ENCODE results near the gene B4GALNT3.

The B4GALNT3 gene

DNA sequence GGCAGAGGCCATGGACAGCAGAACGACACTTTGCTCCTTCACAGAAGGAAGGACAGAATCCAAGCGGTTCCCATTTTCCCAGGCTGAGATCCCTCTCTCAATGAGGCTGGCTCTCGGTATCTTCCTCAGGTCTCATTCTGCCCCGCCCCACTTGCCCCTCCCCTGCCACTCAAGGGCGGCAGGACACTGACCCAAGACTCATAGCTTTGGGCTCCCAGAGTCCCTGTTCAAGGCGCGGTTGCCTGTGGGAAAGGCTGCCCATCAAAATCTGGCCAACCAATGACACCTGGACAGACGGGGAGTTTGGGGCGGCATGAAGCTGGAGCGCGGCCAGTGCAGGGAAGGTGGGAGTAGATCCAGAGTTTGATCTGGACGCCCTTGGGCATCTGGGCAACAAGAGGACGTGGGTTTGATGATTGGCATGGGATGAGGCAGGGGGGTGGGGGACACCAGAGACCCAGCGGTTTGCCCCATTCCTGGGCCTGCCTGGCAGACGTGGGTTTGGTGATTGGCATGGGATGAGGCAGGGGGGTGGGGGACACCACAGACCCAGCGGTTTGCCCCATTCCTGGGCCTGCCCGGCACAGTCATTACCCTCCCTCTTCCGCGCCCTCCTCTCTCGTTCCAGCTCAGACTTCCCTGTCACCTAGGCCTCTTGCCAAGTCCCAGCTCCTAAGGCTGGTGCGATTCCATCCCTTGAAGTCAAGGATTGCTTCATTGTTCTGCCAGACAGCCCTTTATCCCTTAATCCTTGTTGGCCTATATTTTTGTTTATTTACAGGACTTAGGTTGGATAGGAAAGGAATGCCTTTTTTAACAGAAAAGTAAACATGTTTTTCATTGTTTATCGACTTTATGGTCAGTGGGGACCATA lies 111.4 kb downstream of the B4GALNT3 start:
- TF ChIP-seq, protein P1, sequence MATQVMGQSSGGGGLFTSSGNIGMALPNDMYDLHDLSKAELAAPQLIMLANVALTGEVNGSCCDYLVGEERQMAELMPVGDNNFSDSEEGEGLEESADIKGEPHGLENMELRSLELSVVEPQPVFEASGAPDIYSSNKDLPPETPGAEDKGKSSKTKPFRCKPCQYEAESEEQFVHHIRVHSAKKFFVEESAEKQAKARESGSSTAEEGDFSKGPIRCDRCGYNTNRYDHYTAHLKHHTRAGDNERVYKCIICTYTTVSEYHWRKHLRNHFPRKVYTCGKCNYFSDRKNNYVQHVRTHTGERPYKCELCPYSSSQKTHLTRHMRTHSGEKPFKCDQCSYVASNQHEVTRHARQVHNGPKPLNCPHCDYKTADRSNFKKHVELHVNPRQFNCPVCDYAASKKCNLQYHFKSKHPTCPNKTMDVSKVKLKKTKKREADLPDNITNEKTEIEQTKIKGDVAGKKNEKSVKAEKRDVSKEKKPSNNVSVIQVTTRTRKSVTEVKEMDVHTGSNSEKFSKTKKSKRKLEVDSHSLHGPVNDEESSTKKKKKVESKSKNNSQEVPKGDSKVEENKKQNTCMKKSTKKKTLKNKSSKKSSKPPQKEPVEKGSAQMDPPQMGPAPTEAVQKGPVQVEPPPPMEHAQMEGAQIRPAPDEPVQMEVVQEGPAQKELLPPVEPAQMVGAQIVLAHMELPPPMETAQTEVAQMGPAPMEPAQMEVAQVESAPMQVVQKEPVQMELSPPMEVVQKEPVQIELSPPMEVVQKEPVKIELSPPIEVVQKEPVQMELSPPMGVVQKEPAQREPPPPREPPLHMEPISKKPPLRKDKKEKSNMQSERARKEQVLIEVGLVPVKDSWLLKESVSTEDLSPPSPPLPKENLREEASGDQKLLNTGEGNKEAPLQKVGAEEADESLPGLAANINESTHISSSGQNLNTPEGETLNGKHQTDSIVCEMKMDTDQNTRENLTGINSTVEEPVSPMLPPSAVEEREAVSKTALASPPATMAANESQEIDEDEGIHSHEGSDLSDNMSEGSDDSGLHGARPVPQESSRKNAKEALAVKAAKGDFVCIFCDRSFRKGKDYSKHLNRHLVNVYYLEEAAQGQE (IDR thresholded peaks at IDR 0.05; ENCODE audit: insufficient replicate concordance, low read depth), result no peak
- no peak for TF ChIP-seq POLR2AphosphoS5 (IDR thresholded peaks at IDR 0.05; ENCODE audit: low read depth)
- TF ChIP-seq GABPA (IDR thresholded peaks at IDR 0.05; ENCODE audit: low read depth), result no peak
- TF ChIP-seq, protein P2, sequence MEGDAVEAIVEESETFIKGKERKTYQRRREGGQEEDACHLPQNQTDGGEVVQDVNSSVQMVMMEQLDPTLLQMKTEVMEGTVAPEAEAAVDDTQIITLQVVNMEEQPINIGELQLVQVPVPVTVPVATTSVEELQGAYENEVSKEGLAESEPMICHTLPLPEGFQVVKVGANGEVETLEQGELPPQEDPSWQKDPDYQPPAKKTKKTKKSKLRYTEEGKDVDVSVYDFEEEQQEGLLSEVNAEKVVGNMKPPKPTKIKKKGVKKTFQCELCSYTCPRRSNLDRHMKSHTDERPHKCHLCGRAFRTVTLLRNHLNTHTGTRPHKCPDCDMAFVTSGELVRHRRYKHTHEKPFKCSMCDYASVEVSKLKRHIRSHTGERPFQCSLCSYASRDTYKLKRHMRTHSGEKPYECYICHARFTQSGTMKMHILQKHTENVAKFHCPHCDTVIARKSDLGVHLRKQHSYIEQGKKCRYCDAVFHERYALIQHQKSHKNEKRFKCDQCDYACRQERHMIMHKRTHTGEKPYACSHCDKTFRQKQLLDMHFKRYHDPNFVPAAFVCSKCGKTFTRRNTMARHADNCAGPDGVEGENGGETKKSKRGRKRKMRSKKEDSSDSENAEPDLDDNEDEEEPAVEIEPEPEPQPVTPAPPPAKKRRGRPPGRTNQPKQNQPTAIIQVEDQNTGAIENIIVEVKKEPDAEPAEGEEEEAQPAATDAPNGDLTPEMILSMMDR (IDR thresholded peaks at IDR 0.05; ENCODE audit: insufficient read depth, low read length), result no peak
- no peak for TF ChIP-seq SPI1 (IDR thresholded peaks at IDR 0.05; ENCODE audit: borderline replicate concordance, low read depth)
- no peak overlapping the region for H3K27ac ChIP-seq (replicated peaks)
- no peak overlapping the region for H3K4me3 ChIP-seq (replicated peaks; ENCODE audit: insufficient read depth, low read length)
- H3K27me3 ChIP-seq (ENCODE audit: insufficient read depth, poor library complexity, severe bottlenecking), result no peaks in the 10 kb centered on the region
- DNase-seq (ENCODE audit: low read depth in 1 of 2, low spot score in 1 of 2), result no peak

DNA sequence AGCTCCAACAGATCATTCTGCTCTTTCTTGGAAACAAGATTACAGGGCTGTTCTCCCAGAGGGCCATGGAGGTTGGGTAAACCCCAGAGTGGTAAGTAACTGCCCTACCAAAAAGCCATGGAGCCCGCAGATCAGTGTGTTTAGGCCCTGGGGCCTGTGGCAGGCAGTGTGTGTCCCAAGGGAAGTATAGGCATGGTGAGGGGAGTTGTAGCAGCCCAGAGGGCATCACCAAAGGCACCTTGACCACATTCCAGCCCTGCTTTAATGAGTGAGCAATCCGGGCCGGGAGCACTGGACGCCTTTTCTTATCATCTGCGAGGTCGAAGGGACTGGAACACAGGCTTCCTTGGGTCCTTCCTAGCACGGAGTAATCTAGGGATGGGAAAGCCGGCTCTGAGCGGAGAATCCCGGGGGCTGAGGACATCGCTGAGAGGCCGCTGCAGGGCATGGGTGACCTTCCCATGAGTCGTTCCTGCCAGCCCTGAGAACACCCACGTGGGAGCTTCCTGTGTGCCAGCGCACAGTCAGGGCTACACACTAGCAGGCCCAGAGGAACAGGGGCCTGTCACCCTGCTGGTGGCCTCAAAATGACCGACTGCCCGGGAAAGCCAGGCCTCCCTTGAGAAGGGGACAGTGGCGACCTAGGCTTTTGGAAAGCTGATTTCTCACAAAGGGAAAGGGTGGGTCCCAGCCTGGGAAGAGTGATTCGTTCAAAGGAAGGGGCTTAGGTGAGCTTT lies 112.2 kb downstream of the B4GALNT3 start:
- TF ChIP-seq SPI1 (IDR thresholded peaks at IDR 0.05; ENCODE audit: borderline replicate concordance, low read depth) (no peak), POLR2AphosphoS5 (IDR thresholded peaks at IDR 0.05; ENCODE audit: low read depth) (no peak)
- TF ChIP-seq, protein P2 (IDR thresholded peaks at IDR 0.05; ENCODE audit: insufficient read depth, low read length), result no peak
- no peak overlapping the region for H3K4me3 ChIP-seq (replicated peaks; ENCODE audit: insufficient read depth, low read length)
- DNase-seq (ENCODE audit: low read depth in 1 of 2, low spot score in 1 of 2), result no peak
- no peaks in the 10 kb centered on the region for H3K27me3 ChIP-seq (ENCODE audit: insufficient read depth, poor library complexity, severe bottlenecking)
- H3K27ac ChIP-seq (replicated peaks), result no peak overlapping the region

DNA sequence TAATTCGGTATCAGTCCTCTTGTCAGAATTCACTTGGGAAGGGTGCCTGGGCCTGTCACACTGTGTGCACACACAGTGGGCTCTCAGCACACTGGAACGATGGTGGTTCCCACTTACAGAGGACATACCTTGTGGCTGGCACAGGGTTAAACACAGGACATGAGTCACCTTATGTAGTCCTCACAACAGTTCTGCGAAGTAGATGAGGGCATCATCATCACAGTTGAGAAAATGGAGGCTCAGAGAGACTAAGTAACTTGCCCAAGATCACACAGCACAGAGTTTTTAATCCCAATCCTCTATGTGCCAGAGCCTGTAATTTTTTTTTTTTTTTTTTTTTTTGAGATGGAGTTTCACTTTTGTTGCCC lies 112.8 kb downstream of the B4GALNT3 start:
- Histone ChIP-seq H3K4me3 (replicated peaks; ENCODE audit: insufficient read depth, low read length) (no peak overlapping the region), H3K27me3 (ENCODE audit: insufficient read depth, poor library complexity, severe bottlenecking) (no peaks in the 10 kb centered on the region), H3K27ac (replicated peaks) (no peak overlapping the region)
- TF ChIP-seq POLR2AphosphoS5 (IDR thresholded peaks at IDR 0.05; ENCODE audit: low read depth) (no peak), SPI1 (IDR thresholded peaks at IDR 0.05; ENCODE audit: borderline replicate concordance, low read depth) (no peak)
- no peak for DNase-seq (ENCODE audit: low read depth in 1 of 2, low spot score in 1 of 2)

DNA sequence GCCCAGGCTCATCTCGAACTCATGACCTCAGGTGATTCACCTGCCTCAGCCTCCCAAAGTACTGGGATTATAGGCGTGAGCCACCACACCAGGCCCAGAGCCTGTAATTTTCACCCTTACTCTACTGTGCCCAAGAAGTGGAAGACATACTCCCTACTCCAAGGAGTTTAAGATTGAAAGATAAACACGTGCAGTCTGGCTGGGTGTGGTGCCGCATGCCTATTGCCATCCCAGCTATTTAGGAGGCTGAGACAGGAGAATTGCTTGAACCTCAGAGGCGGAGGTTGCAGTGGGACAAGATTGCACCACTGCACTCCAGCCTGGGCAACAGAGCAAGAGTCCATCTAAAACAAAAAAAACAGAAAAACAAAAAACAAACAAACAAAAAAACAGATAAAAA lies 113.5 kb downstream of the B4GALNT3 start:
- DNase-seq (ENCODE audit: low read depth in 1 of 2, low spot score in 1 of 2), result no peak
- Histone ChIP-seq H3K4me3 (replicated peaks; ENCODE audit: insufficient read depth, low read length) (no peak overlapping the region), H3K27ac (replicated peaks) (no peak overlapping the region), H3K27me3 (ENCODE audit: insufficient read depth, poor library complexity, severe bottlenecking) (no peaks in the 10 kb centered on the region)
- TF ChIP-seq GABPA (IDR thresholded peaks at IDR 0.05; ENCODE audit: low read depth), result no peak
- no peak for TF ChIP-seq SPI1 (IDR thresholded peaks at IDR 0.05; ENCODE audit: borderline replicate concordance, low read depth)
- TF ChIP-seq, protein P2 (IDR thresholded peaks at IDR 0.05; ENCODE audit: insufficient read depth, low read length), result no peak
- TF ChIP-seq, protein P1 (IDR thresholded peaks at IDR 0.05; ENCODE audit: insufficient replicate concordance, low read depth), result no peak
- no peak for TF ChIP-seq POLR2AphosphoS5 (IDR thresholded peaks at IDR 0.05; ENCODE audit: low read depth)
